Measurements from ENCODE around the gene ZSCAN9. TPM values are rescaled to one million over a fixed set of nuclear protein-coding genes. Genes with fewer than 3 reads are reported as not detected.

ZSCAN9 gene
- total and polyA plus RNA-seq, 2 of the 13 experiments (the other 11 are each of a cell fraction or from before 2014, with no cell fraction given): 14.6 to 17.8 TPM

DNA sequence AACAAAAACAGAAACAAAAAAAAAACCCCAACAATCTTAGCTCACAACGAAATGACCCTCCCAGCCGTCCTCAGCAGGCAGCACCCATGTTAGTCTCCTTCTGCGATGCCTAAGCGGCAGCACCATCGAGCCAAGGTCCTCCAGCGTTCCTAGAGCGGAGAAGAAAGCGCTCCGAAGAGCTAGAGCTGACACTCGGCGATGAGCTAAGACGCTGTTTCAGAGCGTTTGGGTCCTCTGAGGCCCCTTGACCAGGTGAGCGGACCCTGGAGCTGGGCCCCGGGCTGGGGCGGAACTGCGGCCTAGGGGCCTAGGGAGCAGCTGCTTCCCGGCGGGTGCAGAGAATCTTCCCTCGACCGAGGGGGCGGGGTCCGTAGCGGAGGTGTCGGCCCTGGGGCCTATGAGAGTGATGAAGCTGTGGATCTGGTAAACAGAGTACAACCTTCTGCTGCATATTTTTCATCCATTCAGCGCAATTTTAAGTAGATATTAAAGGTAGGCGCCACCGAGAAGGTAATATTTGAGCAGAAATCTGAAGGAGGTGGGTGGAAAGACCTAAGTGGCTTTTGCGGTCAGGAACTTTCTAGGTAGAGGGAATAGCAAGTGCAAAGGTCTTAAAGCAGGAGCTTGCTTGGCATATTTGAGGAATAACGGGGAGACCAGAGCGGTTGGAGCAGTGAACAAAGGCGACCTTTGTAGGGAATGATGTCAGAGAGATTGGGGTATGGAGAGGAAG lies 42.1 kb downstream of the ZSCAN9 start, which contains the start of gene ZSCAN26 (continued):
- TF ChIP-seq, protein P1, sequence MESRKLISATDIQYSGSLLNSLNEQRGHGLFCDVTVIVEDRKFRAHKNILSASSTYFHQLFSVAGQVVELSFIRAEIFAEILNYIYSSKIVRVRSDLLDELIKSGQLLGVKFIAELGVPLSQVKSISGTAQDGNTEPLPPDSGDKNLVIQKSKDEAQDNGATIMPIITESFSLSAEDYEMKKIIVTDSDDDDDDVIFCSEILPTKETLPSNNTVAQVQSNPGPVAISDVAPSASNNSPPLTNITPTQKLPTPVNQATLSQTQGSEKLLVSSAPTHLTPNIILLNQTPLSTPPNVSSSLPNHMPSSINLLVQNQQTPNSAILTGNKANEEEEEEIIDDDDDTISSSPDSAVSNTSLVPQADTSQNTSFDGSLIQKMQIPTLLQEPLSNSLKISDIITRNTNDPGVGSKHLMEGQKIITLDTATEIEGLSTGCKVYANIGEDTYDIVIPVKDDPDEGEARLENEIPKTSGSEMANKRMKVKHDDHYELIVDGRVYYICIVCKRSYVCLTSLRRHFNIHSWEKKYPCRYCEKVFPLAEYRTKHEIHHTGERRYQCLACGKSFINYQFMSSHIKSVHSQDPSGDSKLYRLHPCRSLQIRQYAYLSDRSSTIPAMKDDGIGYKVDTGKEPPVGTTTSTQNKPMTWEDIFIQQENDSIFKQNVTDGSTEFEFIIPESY (CRISPR knock-in tag; IDR thresholded peaks at IDR 0.05): no peak
- TF ChIP-seq ZFYVE20 (CRISPR knock-in tag; IDR thresholded peaks at IDR 0.05; ENCODE audit: borderline replicate concordance, low read depth): no peak
- TF ChIP-seq SATB2 (CRISPR knock-in tag; IDR thresholded peaks at IDR 0.05): peak; percentile 92
- TF ChIP-seq MED1 (CRISPR knock-in tag; IDR thresholded peaks at IDR 0.05): peak; percentile 82
- peak; percentile 99 for TF ChIP-seq ZNF501 (CRISPR knock-in tag; IDR thresholded peaks at IDR 0.05)
- TF ChIP-seq ZBTB42 (CRISPR knock-in tag; IDR thresholded peaks at IDR 0.05): 0 out of 2 replicates have a peak, but pooled peaks have one; percentile 47
- peak; percentile 86; the same call in 1 of the 2 replicates for TF ChIP-seq ZNF550 (CRISPR knock-in tag; IDR thresholded peaks at IDR 0.05; ENCODE audit: borderline replicate concordance)
- no peak for TF ChIP-seq ZFP62 (CRISPR knock-in tag; IDR thresholded peaks at IDR 0.05)
- TF ChIP-seq NR2F1 (CRISPR knock-in tag; IDR thresholded peaks at IDR 0.05): 0 out of 4 replicates have a peak, but pooled peaks of 1 of the 2 experiments have one; percentile 14
- peak; percentile 42; the same call in 1 of the 2 replicates for TF ChIP-seq ZNF510 (CRISPR knock-in tag; IDR thresholded peaks at IDR 0.05; ENCODE audit: low read depth)
- peak; percentile 98 for TF ChIP-seq ASH2L (IDR thresholded peaks at IDR 0.05; ENCODE audit: insufficient read length, low read depth, low read length)
- peak; percentile 40 for TF ChIP-seq CBX1 (IDR thresholded peaks at IDR 0.05; ENCODE audit: low read depth)
- TF ChIP-seq, protein P2, sequence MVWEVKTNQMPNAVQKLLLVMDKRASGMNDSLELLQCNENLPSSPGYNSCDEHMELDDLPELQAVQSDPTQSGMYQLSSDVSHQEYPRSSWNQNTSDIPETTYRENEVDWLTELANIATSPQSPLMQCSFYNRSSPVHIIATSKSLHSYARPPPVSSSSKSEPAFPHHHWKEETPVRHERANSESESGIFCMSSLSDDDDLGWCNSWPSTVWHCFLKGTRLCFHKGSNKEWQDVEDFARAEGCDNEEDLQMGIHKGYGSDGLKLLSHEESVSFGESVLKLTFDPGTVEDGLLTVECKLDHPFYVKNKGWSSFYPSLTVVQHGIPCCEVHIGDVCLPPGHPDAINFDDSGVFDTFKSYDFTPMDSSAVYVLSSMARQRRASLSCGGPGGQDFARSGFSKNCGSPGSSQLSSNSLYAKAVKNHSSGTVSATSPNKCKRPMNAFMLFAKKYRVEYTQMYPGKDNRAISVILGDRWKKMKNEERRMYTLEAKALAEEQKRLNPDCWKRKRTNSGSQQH (CRISPR knock-in tag; IDR thresholded peaks at IDR 0.05; ENCODE audit: low read depth): peak; percentile 75
- 0 out of 2 replicates have a peak, but pooled peaks have one; percentile 40 for TF ChIP-seq NFIC (IDR thresholded peaks at IDR 0.05; ENCODE audit: low read length)
- 0 out of 2 replicates have a peak, but pooled peaks have one; percentile 52 for TF ChIP-seq NR2C2 (CRISPR knock-in tag; IDR thresholded peaks at IDR 0.05; ENCODE audit: borderline replicate concordance)
- TF ChIP-seq ZMYM4 (CRISPR knock-in tag; IDR thresholded peaks at IDR 0.05): peak; percentile 91
- TF ChIP-seq SMAD9 (CRISPR knock-in tag; IDR thresholded peaks at IDR 0.05): peak; percentile 59; the same call in 1 of the 2 replicates
- TF ChIP-seq ZSCAN30 (CRISPR knock-in tag; IDR thresholded peaks at IDR 0.05): no peak
- peak; percentile 96 for TF ChIP-seq KAT8 (CRISPR knock-in tag; IDR thresholded peaks at IDR 0.05)
- no peak for TF ChIP-seq NFIB (CRISPR knock-in tag; IDR thresholded peaks at IDR 0.05; ENCODE audit: borderline replicate concordance)
- peak; percentile 91 for TF ChIP-seq HDAC1 (CRISPR knock-in tag; IDR thresholded peaks at IDR 0.05)
- TF ChIP-seq NFYC (CRISPR knock-in tag; IDR thresholded peaks at IDR 0.05): no peak
- peak; percentile 96 for TF ChIP-seq BORCS8-MEF2B (CRISPR knock-in tag; IDR thresholded peaks at IDR 0.05)
- no peak for TF ChIP-seq MED13 (CRISPR knock-in tag; IDR thresholded peaks at IDR 0.05)
- TF ChIP-seq RXRA (CRISPR knock-in tag; IDR thresholded peaks at IDR 0.05): peak; percentile 78
- TF ChIP-seq ZNF790 (CRISPR knock-in tag; IDR thresholded peaks at IDR 0.05; ENCODE audit: borderline replicate concordance): no peak
- peak; percentile 96 for TF ChIP-seq FOXC1 (CRISPR knock-in tag; IDR thresholded peaks at IDR 0.05; ENCODE audit: borderline replicate concordance)
- TF ChIP-seq CENPX (CRISPR knock-in tag; IDR thresholded peaks at IDR 0.05): no peak
- TF ChIP-seq GATA4 (IDR thresholded peaks at IDR 0.05; ENCODE audit: borderline replicate concordance, low read depth): 0 out of 2 replicates have a peak, but pooled peaks have one; percentile 68
